ENCODE results near the gene KCNMB2. TPM values are rescaled to one million over a fixed set of nuclear protein-coding genes. Genes with fewer than 3 reads are reported as not detected.

The KCNMB2 gene
- total RNA-seq, 4 donors from 2014 or later, result not detected

DNA sequence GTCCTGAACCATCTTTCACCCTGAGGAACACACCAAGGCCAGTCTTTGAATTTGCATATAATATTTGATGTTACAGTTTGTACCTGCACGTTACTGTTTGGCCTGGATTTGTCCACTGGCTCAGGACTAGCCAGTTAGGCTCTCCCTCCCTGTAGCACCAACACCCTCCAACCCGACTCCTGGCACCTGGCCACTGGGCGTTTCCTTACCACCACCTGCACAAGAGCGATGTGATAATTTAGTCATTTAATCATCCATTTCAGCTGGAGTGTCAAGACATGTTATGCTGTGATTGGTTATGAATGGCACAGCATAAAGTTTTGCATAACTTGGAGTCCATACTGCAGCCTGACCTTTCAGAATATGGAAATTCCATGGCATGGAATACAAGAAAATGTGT, 242.4 kb downstream of the KCNMB2 start:
- Histone ChIP-seq H3K36me3 (no peaks in the 10 kb centered on the region), H3K9me3 (no peaks in the 10 kb centered on the region), H3K4me1 (no peaks in the 10 kb centered on the region), H3K4me3 (no peak overlapping the region), H3K27ac (no peak overlapping the region), H3K27me3 (no peaks in the 10 kb centered on the region)
- TF ChIP-seq POLR2A (IDR thresholded peaks at IDR 0.05), result no peak
- TF ChIP-seq, protein P1, sequence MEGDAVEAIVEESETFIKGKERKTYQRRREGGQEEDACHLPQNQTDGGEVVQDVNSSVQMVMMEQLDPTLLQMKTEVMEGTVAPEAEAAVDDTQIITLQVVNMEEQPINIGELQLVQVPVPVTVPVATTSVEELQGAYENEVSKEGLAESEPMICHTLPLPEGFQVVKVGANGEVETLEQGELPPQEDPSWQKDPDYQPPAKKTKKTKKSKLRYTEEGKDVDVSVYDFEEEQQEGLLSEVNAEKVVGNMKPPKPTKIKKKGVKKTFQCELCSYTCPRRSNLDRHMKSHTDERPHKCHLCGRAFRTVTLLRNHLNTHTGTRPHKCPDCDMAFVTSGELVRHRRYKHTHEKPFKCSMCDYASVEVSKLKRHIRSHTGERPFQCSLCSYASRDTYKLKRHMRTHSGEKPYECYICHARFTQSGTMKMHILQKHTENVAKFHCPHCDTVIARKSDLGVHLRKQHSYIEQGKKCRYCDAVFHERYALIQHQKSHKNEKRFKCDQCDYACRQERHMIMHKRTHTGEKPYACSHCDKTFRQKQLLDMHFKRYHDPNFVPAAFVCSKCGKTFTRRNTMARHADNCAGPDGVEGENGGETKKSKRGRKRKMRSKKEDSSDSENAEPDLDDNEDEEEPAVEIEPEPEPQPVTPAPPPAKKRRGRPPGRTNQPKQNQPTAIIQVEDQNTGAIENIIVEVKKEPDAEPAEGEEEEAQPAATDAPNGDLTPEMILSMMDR (IDR thresholded peaks at IDR 0.05), result no peak
- DNase-seq, result no peak

DNA sequence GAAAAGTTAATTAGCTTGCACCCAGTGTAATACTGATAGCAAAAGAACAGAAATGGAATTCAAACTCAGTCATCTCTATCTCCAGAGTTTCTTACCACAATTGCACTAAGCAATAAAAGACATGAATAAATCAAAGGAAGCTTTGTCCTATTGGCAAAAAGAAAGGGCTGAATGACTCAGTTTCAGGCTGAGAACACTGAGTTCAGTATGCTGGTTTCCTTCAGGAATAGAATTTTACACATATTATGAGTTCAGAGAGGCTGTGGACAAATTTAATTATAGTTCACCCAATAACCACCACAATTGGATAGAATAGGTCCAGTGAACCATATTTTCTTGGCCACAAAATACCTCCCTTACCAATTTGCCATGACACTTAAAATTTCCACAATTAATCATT, 249.7 kb downstream of the KCNMB2 start:
- DNase-seq, result no peak
- Histone ChIP-seq H3K36me3 (no peaks in the 10 kb centered on the region), H3K4me3 (no peak overlapping the region), H3K4me1 (no peaks in the 10 kb centered on the region), H3K27ac (no peak overlapping the region), H3K27me3 (no peaks in the 10 kb centered on the region), H3K9me3 (no peaks in the 10 kb centered on the region)
- no peak for TF ChIP-seq POLR2A (IDR thresholded peaks at IDR 0.05)
- TF ChIP-seq, protein P1 (IDR thresholded peaks at IDR 0.05), result no peak

DNA sequence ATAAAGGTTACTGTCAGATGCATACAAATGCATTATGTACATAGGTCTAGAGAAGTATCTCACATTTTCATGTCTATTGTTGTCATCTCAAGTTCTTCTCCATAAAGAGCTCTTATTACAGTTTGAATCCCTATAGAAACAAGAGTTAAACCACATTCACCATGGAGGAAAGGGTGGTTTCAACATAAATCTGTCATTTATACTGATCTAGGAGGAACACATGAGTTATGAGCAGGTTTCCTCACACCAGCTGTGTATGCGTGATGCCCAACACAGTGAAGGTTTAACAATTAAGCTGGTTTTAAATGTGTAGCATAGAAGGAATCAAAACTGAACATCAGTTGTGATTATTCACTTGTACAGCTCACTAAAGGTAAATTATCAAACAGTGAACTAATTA, 251.7 kb downstream of the KCNMB2 start:
- TF ChIP-seq POLR2A (IDR thresholded peaks at IDR 0.05), result no peak
- DNase-seq, result no peak
- Histone ChIP-seq H3K4me3 (no peak overlapping the region), H3K36me3 (no peaks in the 10 kb centered on the region), H3K9me3 (no peaks in the 10 kb centered on the region), H3K27ac (no peak overlapping the region), H3K27me3 (no peaks in the 10 kb centered on the region), H3K4me1 (no peaks in the 10 kb centered on the region)

DNA sequence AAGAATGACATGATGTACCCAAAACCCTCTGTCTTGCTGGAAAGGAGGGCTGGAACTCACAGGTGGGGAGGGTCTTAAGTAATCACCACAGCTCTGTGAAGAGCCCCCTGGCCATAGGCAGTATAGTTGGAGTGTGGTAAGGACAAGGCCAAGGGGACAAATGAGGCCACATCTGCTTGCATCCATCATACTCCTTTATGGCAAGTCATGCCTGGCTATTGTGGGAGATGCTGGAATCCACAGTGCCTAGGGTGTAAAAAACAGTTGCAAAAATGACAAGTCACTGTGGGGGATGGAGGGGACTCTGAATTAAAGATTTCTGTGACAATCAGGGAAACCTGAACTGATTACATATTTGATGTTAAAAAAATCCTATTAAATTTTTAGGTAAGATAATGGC, 258.5 kb downstream of the KCNMB2 start:
- H3K4me3 ChIP-seq, result no peak overlapping the region
- H3K4me1 ChIP-seq, result no peaks in the 10 kb centered on the region
- DNase-seq, result no peak
- TF ChIP-seq, protein P1 (IDR thresholded peaks at IDR 0.05), result no peak
- TF ChIP-seq POLR2A (IDR thresholded peaks at IDR 0.05), result no peak
- H3K36me3 ChIP-seq, result no peaks in the 10 kb centered on the region
- no peaks in the 10 kb centered on the region for H3K9me3 ChIP-seq
- H3K27ac ChIP-seq, result no peak overlapping the region
- no peaks in the 10 kb centered on the region for H3K27me3 ChIP-seq

DNA sequence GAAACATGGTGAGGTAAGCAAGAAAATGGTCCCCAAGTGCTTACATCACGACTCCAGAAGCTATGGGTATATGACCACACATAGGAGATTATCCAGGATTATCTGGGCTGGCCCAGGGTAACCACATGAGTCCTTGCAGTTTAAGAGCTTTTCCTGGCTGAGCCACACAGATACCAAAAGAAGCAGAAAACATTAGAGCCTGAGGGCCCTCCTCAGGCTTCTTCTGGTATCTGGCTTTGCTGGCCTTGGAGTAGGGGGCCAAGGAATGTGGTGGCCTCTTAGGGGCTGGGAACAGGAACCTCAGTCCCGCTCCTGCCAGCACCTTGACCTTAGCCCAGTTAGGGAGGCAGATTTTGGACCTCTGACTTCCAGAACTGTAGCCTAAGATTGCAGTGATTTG, 259.1 kb downstream of the KCNMB2 start:
- H3K27ac ChIP-seq, result no peak overlapping the region
- no peak overlapping the region for H3K4me3 ChIP-seq
- no peaks in the 10 kb centered on the region for H3K27me3 ChIP-seq
- no peaks in the 10 kb centered on the region for H3K9me3 ChIP-seq
- no peaks in the 10 kb centered on the region for H3K36me3 ChIP-seq
- DNase-seq, result no peak
- no peaks in the 10 kb centered on the region for H3K4me1 ChIP-seq
- TF ChIP-seq POLR2A (IDR thresholded peaks at IDR 0.05), result no peak
- TF ChIP-seq, protein P1 (IDR thresholded peaks at IDR 0.05), result no peak

DNA sequence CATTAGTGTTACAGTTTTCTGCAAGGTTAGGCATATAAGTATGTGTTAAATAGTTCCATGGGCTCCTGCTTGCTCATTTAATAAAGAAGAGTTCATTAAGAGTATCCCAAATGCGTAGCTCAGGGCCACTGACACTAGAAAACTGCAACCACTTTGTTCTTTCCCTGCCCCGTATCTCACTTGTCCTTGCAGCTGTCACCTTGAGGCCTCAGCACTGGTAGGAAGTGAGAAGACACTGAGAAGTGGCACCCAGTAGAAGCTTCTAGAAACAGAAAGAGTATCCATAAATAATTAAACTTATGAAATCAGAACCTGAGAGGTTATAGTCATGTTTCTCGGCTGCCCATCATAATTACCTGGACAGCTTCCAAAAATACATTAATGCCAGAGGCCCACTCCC, 266.0 kb downstream of the KCNMB2 start:
- no peaks in the 10 kb centered on the region for H3K36me3 ChIP-seq
- TF ChIP-seq, protein P1 (IDR thresholded peaks at IDR 0.05), result no peak
- TF ChIP-seq POLR2A (IDR thresholded peaks at IDR 0.05), result no peak
- H3K27ac ChIP-seq, result no peak overlapping the region
- H3K4me1 ChIP-seq, result no peaks in the 10 kb centered on the region
- DNase-seq, result no peak
- no peak overlapping the region for H3K4me3 ChIP-seq
- H3K9me3 ChIP-seq, result no peaks in the 10 kb centered on the region
- H3K27me3 ChIP-seq, result no peaks in the 10 kb centered on the region
